Vagina (tissue), 2 donors: ENCODE results near the gene UBE2Z. TPM values are rescaled to one million over a fixed set of nuclear protein-coding genes. Genes with fewer than 3 reads are reported as not detected.

Experiments used
- DNase-seq, 2 donors: peaks; one replicate each; pipeline ENCODE4 v3.0.0-alpha.2; 2017; ENCODE audit errors: extremely low spot score in 2 of 2
- H3K27ac ChIP-seq: fragments of 200-600 bp; sonication (generic); one replicate; pipeline ENCODE4 v1.5.1; 2019
- H3K27me3 ChIP-seq: fragments of 200-600 bp; sonication (generic); one replicate; pipeline ENCODE4 v1.5.1; 2019
- H3K36me3 ChIP-seq, 2 donors: fragments of 200-600 bp; sonication (generic); one replicate each; pipeline ENCODE4 v1.5.1; 2017 to 2019
- H3K4me1 ChIP-seq: fragments of 200-600 bp; sonication (generic); one replicate; pipeline ENCODE4 v1.5.1; 2019
- H3K4me3 ChIP-seq, 2 donors: fragments of 200-600 bp; sonication (generic); 1 replicate in 1 of 2; 2 replicates in 1 of 2; pipeline ENCODE4 v1.5.1; 2016 to 2019
- H3K9me3 ChIP-seq: fragments of 200-600 bp; sonication (generic); one replicate; pipeline ENCODE4 v1.5.1; 2019
- CTCF ChIP-seq, 3 experiments: fragments of 450-650 bp in 2 of 3; fragments of 200-600 bp in 1 of 3; sonication (generic) in 1 of 3; IDR thresholded peaks; one replicate each; pipeline ENCODE4 v1.5.1; 2017 to 2019; ENCODE audit warnings: antibody characterized with exemption in 3 of 3, mild to moderate bottlenecking in 2 of 3, moderate library complexity in 2 of 3
- POLR2A ChIP-seq, 2 donors: fragments of 450-650 bp; IDR thresholded peaks; one replicate each; pipeline ENCODE4 v1.6.1; 2017; ENCODE audit warnings: antibody characterized with exemption in 2 of 2, mild to moderate bottlenecking in 2 of 2, moderate library complexity in 2 of 2
- POLR2AphosphoS5 ChIP-seq, 2 donors: sonication (generic); formaldehyde crosslinking; IDR thresholded peaks; one replicate each; pipeline ENCODE4 v1.9.0; 2017; ENCODE audit warnings: antibody characterized with exemption in 2 of 2, mild to moderate bottlenecking in 2 of 2, low read depth in 1 of 2; ENCODE audit not compliant: insufficient read depth in 1 of 2
- intact Hi-C: fragments of 100-400 bp; cut with DNase I; formaldehyde crosslinking; loops from one replicate; pipeline ENCODE4 v1.15.1; 2023
- total RNA-seq: library from RNA; depleted of rRNA; stranded (reverse); fragments of >200 nt; gene quantifications from one replicate; pipeline ENCODE4 v1.2.3, GENCODE V29; 2016

The UBE2Z gene
- total RNA-seq, 1 donor from 2014 or later, result 67.3 TPM

GRCh38 chr17:48952904-48953303, 44.7 kb downstream of the UBE2Z start:
- intact Hi-C loops, result no loop called here
- no peak overlapping the region for H3K27ac ChIP-seq
- no peaks in the 10 kb centered on the region for H3K36me3 ChIP-seq
- TF ChIP-seq POLR2AphosphoS5 (IDR thresholded peaks at IDR 0.05; ENCODE audit: insufficient read depth in 1 of 2, low read depth in 1 of 2) (no peak), CTCF (IDR thresholded peaks at IDR 0.05) (no peak), POLR2A (IDR thresholded peaks at IDR 0.05) (no peak)
- H3K4me3 ChIP-seq, result no peak overlapping the region
- no peak for DNase-seq
- no peaks in the 10 kb centered on the region for H3K27me3 ChIP-seq
- no peaks in the 10 kb centered on the region for H3K9me3 ChIP-seq
- H3K4me1 ChIP-seq, result no peaks in the 10 kb centered on the region

GRCh38 chr17:48954300-48954755, 46.1 kb downstream of the UBE2Z start:
- Histone ChIP-seq H3K4me1 (no peaks in the 10 kb centered on the region), H3K4me3 (no peak overlapping the region), H3K27me3 (no peaks in the 10 kb centered on the region), H3K9me3 (no peaks in the 10 kb centered on the region), H3K36me3 (no peaks in the 10 kb centered on the region), H3K27ac (no peak overlapping the region)
- DNase-seq, result no peak
- TF ChIP-seq POLR2A (IDR thresholded peaks at IDR 0.05) (no peak), CTCF (IDR thresholded peaks at IDR 0.05) (no peak), POLR2AphosphoS5 (IDR thresholded peaks at IDR 0.05; ENCODE audit: insufficient read depth in 1 of 2, low read depth in 1 of 2) (no peak)
- intact Hi-C loops, result no loop called here

- no peak for DNase-seq
- Histone ChIP-seq H3K36me3 (no peaks in the 10 kb centered on the region), H3K4me1 (no peaks in the 10 kb centered on the region), H3K27ac (no peak overlapping the region), H3K27me3 (no peaks in the 10 kb centered on the region), H3K4me3 (no peak overlapping the region), H3K9me3 (no peaks in the 10 kb centered on the region)
- intact Hi-C loops, result loop anchor here (10.0 kb wide), 1 partner anchor 64 kb away; no protein-coding TSS in a partner anchor
- TF ChIP-seq POLR2AphosphoS5 (IDR thresholded peaks at IDR 0.05; ENCODE audit: insufficient read depth in 1 of 2, low read depth in 1 of 2) (no peak), CTCF (IDR thresholded peaks at IDR 0.05) (no peak), POLR2A (IDR thresholded peaks at IDR 0.05) (no peak)
These were observed 52.8 kb downstream of the UBE2Z start for GRCh38 chr17:48960834-48961515.

- Histone ChIP-seq H3K4me3 (no peak overlapping the region), H3K27ac (no peak overlapping the region), H3K36me3 (no peaks in the 10 kb centered on the region), H3K9me3 (no peaks in the 10 kb centered on the region), H3K4me1 (no peaks in the 10 kb centered on the region), H3K27me3 (no peaks in the 10 kb centered on the region)
- TF ChIP-seq POLR2AphosphoS5 (IDR thresholded peaks at IDR 0.05; ENCODE audit: insufficient read depth in 1 of 2, low read depth in 1 of 2), result no peak
- intact Hi-C loops, result loop anchor here (10.0 kb wide), 1 partner anchor 63 kb away; no protein-coding TSS in a partner anchor
- no peak for DNase-seq
These were observed 53.5 kb downstream of the UBE2Z start for GRCh38 chr17:48961516-48962233.

- H3K9me3 ChIP-seq, result no peaks in the 10 kb centered on the region
- no peak for TF ChIP-seq POLR2A (IDR thresholded peaks at IDR 0.05)
- no peak for TF ChIP-seq POLR2AphosphoS5 (IDR thresholded peaks at IDR 0.05; ENCODE audit: insufficient read depth in 1 of 2, low read depth in 1 of 2)
- no peak for TF ChIP-seq CTCF (IDR thresholded peaks at IDR 0.05)
- no peaks in the 10 kb centered on the region for H3K27me3 ChIP-seq
- H3K27ac ChIP-seq, result no peak overlapping the region
- H3K36me3 ChIP-seq, result no peaks in the 10 kb centered on the region
- H3K4me1 ChIP-seq, result peaks cover 13% of the 10 kb centered on the region
- no peak overlapping the region for H3K4me3 ChIP-seq
- DNase-seq, result no peak
- intact Hi-C loops, result loop anchor here (5.0 kb wide), 1 partner anchor 733 kb away; no protein-coding TSS in a partner anchor
These were observed 62.0 kb downstream of the UBE2Z start for GRCh38 chr17:48970224-48970623.
